ENCODE data around the gene NOL4L. TPM values are rescaled to one million over a fixed set of nuclear protein-coding genes. Genes with fewer than 3 reads are reported as not detected.

The NOL4L gene
- polyA plus RNA-seq, 1 experiment = 10.9 TPM

DNA sequence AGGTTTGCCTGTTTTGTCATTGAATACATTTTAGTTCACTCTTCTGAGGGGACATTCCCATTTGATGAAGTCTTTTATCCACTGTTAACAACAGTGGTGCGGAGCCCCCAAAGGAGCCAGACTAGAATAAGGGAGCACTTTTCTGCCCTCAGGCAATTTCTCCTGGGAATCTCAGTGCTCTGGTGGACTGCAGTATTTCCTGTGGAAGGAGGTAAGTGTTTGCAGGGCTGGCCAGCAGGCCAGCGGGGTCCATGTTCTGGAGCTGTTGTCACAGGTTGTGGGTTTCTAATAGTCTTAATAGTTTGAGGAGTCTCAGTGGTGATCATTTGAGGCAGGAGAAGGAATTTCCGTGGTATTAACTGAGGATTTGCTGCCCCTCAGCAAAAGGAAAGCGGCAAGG lies 143.5 kb downstream of the NOL4L start:
- no peak overlapping the region for H3K4me3 ChIP-seq (ENCODE audit: low read depth, low read length)
- TF ChIP-seq, protein P1, sequence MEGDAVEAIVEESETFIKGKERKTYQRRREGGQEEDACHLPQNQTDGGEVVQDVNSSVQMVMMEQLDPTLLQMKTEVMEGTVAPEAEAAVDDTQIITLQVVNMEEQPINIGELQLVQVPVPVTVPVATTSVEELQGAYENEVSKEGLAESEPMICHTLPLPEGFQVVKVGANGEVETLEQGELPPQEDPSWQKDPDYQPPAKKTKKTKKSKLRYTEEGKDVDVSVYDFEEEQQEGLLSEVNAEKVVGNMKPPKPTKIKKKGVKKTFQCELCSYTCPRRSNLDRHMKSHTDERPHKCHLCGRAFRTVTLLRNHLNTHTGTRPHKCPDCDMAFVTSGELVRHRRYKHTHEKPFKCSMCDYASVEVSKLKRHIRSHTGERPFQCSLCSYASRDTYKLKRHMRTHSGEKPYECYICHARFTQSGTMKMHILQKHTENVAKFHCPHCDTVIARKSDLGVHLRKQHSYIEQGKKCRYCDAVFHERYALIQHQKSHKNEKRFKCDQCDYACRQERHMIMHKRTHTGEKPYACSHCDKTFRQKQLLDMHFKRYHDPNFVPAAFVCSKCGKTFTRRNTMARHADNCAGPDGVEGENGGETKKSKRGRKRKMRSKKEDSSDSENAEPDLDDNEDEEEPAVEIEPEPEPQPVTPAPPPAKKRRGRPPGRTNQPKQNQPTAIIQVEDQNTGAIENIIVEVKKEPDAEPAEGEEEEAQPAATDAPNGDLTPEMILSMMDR (IDR thresholded peaks at IDR 0.05; ENCODE audit: insufficient read depth, low read depth, low read length) = no peak
- no peak for DNase-seq (ENCODE audit: low read depth)
- POLR2A ChIA-PET = no interaction called here
- no peaks in the 10 kb centered on the region for H3K27me3 ChIP-seq (ENCODE audit: control insufficient read depth, insufficient read depth, low read length)
- H3K36me3 ChIP-seq (ENCODE audit: control insufficient read depth, insufficient read depth, low read length) = peaks cover 21% of the 10 kb centered on the region
- CTCF ChIA-PET = interaction anchor here (1.6 to 2.2 kb wide), 2 partner anchors 10 to 105 kb away, joined by 3 to 5 read pairs; no protein-coding TSS in a partner anchor

DNA sequence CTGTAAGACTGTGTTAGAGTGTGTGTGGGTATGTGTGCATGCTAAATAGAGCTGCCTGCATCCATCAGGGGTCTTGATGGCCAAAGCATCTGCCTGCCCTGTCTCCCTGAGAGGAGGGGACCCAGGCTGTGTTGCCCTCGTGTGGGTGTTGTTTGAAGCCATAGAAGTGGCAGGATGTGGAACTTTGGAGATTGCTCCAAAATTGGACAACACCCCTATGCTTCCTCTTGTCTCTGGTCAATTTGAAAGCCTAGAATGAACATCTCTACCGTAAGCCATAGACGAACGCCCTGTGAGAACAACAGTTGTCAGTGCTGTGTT lies 144.4 kb downstream of the NOL4L start:
- CTCF ChIA-PET = interaction anchor here (1.6 kb wide), 1 partner anchor 104 kb away, joined by 3 read pairs; no protein-coding TSS in a partner anchor
- POLR2A ChIA-PET = no interaction called here
- no peak overlapping the region for H3K4me3 ChIP-seq (ENCODE audit: low read depth, low read length)
- no peaks in the 10 kb centered on the region for H3K27me3 ChIP-seq (ENCODE audit: control insufficient read depth, insufficient read depth, low read length)
- H3K36me3 ChIP-seq (ENCODE audit: control insufficient read depth, insufficient read depth, low read length) = peaks cover 22% of the 10 kb centered on the region
- no peak for DNase-seq (ENCODE audit: low read depth)
- TF ChIP-seq, protein P1 (IDR thresholded peaks at IDR 0.05; ENCODE audit: insufficient read depth, low read depth, low read length) = no peak

DNA sequence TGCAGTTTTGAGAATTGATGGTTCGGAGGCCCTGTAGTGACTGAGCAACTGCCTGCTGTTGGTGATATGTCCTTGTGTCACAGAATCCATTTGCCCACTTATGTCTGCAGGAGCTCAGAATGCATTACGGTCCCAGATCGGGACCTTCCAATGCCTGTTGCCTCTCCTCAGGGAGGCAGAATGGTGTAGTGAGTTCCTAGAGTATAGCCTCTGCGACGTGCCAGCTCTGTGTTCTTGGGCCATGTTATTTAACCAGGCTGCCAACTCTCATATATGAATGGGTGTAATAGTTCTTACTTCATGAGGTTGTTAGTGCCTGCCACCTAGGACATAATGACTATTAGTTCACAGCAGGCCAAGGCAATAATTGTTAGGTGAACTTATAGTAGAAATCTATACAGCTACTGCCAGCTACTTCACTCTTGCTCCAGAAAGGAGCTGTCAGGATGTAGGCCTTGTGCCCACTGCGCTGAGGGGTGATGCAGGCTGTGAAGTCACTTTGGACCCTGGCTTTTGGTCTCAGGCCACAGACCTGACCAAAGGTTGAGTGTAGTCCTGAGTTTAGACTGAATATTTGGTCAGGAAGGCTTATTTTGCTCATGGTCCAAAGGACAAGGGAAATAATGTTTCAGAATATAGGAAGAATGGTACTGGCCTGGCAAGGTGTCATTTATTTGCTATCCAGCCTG lies 144.9 kb downstream of the NOL4L start:
- TF ChIP-seq, protein P1 (IDR thresholded peaks at IDR 0.05; ENCODE audit: insufficient read depth, low read depth, low read length) = no peak
- no peak overlapping the region for H3K4me3 ChIP-seq (ENCODE audit: low read depth, low read length)
- DNase-seq (ENCODE audit: low read depth) = no peak
- POLR2A ChIA-PET = no interaction called here
- H3K27me3 ChIP-seq (ENCODE audit: control insufficient read depth, insufficient read depth, low read length) = no peaks in the 10 kb centered on the region
- CTCF ChIA-PET = interaction anchor here (1.3 to 1.6 kb wide), 2 partner anchors 16 to 104 kb away, joined by 3 read pairs; no protein-coding TSS in a partner anchor
- H3K36me3 ChIP-seq (ENCODE audit: control insufficient read depth, insufficient read depth, low read length) = peaks cover 25% of the 10 kb centered on the region

DNA sequence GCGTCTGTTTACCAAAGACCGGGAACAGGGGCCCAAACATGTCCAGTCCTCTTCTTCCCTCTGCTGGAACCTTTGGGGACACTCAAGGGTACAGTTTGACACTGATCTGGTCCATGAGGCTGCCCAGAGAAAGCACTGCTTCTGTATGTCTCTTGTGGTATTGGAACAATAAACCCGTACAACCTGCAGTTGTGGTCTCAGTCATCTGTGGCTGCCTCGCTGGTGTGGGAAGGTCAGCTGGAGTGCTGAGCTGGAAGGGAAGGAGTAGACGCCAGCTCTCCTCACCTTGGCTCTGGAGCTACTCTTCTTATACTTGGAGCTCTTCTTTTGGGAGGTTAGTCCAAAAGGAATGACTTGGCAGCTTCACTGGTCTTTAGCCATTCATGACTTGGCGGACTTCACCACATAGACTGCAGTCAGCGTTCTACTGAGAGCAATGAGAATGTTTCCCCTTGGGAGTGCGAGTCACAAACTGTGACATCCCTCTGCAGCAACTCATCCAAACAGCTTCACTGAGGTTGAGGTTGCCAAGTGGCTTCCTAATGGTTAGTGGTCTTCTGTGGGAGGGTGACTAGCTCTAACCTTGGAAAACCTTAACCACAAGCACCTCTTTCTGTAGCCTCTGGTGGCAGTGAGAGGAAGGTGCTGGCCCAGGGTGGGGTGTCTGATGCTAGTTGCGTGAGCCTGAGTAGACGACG lies 145.9 kb downstream of the NOL4L start:
- Histone ChIP-seq H3K36me3 (ENCODE audit: control insufficient read depth, insufficient read depth, low read length) (peaks cover 31% of the 10 kb centered on the region), H3K27me3 (ENCODE audit: control insufficient read depth, insufficient read depth, low read length) (no peaks in the 10 kb centered on the region), H3K4me3 (ENCODE audit: low read depth, low read length) (no peak overlapping the region)
- POLR2A ChIA-PET = no interaction called here
- TF ChIP-seq, protein P1 (IDR thresholded peaks at IDR 0.05; ENCODE audit: insufficient read depth, low read depth, low read length) = no peak
- CTCF ChIA-PET = interaction anchor here (1.3 kb wide), 1 partner anchor 17 kb away, joined by 3 read pairs; no protein-coding TSS in a partner anchor
- DNase-seq (ENCODE audit: low read depth) = peak; percentile 53

DNA sequence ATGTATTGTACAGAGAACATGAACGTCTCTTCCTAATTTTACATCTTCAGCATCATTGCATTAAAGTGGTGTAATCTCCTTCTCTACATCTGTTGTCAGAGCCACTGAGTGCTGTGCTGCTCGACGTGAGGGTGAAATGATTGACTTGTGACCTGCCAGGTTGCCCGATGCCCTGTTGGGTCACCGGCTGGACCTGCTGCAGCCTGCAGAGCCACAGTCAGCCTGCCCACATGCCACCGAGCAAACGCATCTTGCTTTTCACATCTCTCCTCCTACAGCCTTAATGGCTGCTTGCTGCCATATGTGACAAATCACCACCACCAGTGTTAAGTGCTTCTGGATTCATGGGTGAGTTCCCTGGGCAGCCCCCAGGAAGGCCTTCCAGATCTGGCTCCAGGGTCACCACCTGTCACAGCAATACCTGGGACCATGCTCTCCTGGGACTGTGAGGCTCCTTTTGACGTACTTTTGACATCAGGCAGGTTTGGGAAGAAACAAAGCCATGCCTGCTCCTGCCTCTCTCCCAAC lies 146.7 kb downstream of the NOL4L start:
- DNase-seq (ENCODE audit: low read depth) = no peak
- Histone ChIP-seq H3K4me3 (ENCODE audit: low read depth, low read length) (no peak overlapping the region), H3K27me3 (ENCODE audit: control insufficient read depth, insufficient read depth, low read length) (no peaks in the 10 kb centered on the region), H3K36me3 (ENCODE audit: control insufficient read depth, insufficient read depth, low read length) (peaks cover 35% of the 10 kb centered on the region)
- POLR2A ChIA-PET = no interaction called here
- TF ChIP-seq, protein P1 (IDR thresholded peaks at IDR 0.05; ENCODE audit: insufficient read depth, low read depth, low read length) = no peak
- CTCF ChIA-PET = interaction anchor here (1.7 kb wide), 1 partner anchor 10 kb away, joined by 4 read pairs; no protein-coding TSS in a partner anchor

All from BJ (cell line).